ENCODE measurements around the gene PPP2R2C.

Gene PPP2R2C

GRCh38 chr4:6301732-6302442 is 170.5 kb downstream of the PPP2R2C start:
- no peak for DNase-seq

- no peak for DNase-seq
These were observed 171.2 kb downstream of the PPP2R2C start for GRCh38 chr4:6301051-6301731.

GRCh38 chr4:6300359-6300758 is 172.1 kb downstream of the PPP2R2C start:
- no peak for DNase-seq

DNA sequence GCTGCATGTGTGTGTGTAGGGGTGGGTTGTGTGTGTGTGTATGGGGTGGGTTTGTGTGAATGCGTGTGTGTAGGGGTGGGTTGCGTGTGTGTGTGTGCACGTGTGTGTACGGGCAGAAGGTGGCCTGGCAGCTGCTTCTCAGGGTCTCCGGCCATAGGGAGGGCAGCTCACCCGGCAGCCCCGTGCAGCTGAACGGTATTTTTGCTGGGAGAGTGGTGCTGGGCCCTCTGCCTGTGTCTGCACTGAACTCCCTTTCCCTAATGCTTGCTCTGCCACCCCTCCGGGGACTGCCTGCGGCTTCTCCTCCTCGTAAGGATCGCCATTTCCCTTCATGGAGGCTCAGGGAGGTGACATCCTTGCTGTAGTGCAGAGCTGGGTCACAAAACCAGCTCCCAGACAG is 172.5 kb downstream of the PPP2R2C start:
- no peak for DNase-seq

- peak in 1 of 14 donors; percentile 23 for DNase-seq
These were observed 173.6 kb downstream of the PPP2R2C start for GRCh38 chr4:6298852-6299251.

- no peak for DNase-seq
These were observed 174.4 kb downstream of the PPP2R2C start for GRCh38 chr4:6298035-6298434.

GRCh38 chr4:6297266-6297815 is 175.1 kb downstream of the PPP2R2C start:
- no peak for DNase-seq

GRCh38 chr4:6296026-6296425 is 176.4 kb downstream of the PPP2R2C start:
- no peak for DNase-seq

DNA sequence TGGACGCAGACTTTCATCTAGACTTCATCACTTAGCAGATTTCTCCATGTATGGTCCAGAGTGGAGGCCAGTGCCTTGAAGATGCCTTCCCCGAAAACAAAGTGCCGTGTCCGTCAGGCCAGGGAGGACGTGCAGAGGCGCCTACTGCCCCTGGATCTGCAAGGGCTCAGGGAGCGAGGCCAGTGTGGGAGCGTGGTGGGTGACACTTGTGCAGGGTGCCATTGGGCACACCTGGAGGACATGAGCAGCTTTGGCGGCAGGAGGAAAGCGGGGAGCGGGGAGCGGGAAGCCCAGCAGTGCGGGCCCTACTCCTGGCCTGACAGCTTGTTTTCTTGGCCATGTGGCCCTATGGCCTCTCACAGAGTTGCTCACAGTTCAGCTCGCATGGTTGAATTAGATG is 176.9 kb downstream of the PPP2R2C start:
- no peak for DNase-seq

GRCh38 chr4:6294705-6295421 is 177.6 kb downstream of the PPP2R2C start:
- DNase-seq: no peak

- DNase-seq: no peak
These were observed 178.8 kb downstream of the PPP2R2C start for GRCh38 chr4:6293661-6294060.

DNA sequence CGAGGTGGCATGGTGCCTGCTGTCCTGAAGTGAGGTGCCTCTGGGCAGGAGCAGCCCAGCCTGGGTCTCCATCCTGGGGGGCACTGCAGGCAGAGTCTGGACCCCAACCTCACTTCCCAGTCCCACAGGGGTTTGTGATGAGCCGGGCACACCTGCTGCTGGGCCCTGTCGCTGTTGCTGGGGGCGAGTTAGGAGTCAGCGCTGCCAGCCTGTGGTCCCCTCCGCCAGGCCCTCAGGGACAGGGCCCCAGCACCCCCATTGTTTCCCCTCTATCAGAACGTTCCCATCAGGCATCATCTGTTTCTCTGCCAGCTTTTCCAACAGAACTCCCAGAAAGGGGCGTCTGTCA is 179.3 kb downstream of the PPP2R2C start:
- no peak for DNase-seq

- DNase-seq: no peak
These were observed 179.9 kb downstream of the PPP2R2C start for GRCh38 chr4:6292376-6293096.

DNA sequence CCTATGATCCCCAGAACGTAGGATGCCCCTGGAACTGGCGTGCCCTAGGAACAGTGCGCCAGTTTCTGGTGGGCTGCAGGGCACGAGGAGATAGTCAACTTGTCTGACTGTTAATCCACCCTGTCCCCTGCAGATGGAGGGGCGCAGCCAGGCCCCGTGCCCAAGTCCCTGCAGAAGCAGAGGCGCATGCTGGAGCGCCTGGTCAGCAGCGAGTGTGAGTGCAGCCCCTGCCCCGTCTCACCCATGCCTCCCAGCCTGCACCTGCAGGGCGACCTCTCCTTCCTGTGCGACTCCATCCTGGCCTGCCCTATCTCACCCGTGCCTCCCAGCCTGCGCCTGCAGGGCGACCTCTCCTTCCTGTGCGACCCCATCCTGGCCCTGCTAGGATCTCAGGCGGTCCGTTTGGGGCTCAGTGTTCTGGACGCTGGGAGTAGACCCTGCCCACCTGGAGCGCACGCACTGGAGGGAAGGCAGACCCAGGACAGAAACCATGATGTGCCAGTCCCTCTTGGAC is 180.6 kb downstream of the PPP2R2C start:
- DNase-seq: no peak

DNA sequence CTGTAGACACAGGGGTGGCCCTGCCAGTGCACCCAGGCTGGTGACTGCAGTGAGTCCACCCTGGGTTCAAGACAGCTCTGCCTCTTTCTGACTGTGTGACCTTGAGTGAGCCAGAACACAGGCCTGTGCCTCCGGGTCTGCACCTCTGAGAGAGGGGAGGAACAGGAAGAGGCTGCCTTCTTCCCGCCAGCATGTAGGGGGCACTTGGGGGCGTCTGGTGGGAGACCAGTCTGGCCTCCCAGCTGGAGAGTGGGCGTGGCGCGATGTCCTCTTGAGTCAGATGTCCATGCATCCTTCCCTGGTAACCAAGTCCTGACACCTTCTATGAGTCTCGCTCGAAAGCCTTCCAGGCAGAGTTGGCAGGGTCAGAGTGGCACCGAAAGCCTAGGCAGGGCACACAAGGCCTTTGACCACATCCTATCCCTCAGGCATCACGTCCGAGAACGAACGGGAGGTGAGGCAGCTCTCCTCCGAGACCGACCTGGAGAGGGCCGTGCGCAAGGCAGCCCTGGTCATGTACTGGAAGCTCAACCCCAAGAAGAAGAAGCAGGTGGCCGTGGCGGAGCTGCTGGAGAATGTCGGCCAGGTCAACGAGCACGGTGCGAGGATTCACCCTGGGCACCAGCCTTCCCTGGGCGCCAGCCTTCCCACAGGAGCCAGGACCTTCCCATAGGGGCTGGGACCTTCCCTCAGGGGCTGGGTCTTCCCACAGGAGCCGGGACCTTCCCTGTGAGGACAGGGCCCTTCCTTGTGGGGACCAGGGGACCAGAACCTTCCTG is 181.5 kb downstream of the PPP2R2C start:
- DNase-seq: no peak

- DNase-seq: no peak
These were observed 182.2 kb downstream of the PPP2R2C start for GRCh38 chr4:6290256-6290655.

DNA sequence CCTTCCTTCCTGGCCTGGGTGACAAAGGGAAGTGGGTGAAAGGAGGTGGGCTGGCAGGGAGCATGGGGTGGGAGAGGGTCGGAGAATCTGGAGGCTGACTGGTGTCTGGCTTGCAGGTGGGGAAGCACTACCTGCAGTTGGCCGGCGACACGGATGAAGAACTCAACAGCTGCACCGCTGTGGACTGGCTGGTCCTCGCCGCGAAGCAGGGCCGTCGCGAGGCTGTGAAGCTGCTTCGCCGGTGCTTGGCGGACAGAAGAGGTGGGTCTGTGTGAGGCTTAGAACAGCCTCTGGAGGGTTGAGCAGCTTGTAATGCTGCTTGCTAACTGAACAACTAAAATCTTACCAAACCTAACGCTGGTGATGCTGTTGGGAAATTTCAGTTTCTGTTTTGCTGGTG is 183.5 kb downstream of the PPP2R2C start:
- no peak for DNase-seq

DNA sequence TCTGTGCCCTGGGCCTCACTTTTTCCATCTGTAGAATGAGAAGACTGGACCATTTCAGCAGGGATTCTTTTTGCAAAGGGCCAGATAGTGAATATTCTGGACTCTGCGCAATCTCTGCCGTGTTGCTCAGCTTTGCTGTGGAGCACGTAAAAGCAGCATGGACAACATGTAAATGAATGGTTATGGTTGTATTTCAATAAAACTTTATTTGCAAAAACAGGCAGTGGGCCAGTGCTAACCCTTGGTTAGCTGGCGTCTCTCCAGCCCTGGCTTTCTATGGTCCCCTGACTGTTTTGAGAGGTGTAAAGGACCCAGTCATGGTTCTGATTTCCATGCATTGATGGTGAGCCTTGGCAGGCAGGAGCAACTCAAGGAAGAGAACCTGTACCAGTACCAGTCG is 184.1 kb downstream of the PPP2R2C start:
- no peak for DNase-seq

DNA sequence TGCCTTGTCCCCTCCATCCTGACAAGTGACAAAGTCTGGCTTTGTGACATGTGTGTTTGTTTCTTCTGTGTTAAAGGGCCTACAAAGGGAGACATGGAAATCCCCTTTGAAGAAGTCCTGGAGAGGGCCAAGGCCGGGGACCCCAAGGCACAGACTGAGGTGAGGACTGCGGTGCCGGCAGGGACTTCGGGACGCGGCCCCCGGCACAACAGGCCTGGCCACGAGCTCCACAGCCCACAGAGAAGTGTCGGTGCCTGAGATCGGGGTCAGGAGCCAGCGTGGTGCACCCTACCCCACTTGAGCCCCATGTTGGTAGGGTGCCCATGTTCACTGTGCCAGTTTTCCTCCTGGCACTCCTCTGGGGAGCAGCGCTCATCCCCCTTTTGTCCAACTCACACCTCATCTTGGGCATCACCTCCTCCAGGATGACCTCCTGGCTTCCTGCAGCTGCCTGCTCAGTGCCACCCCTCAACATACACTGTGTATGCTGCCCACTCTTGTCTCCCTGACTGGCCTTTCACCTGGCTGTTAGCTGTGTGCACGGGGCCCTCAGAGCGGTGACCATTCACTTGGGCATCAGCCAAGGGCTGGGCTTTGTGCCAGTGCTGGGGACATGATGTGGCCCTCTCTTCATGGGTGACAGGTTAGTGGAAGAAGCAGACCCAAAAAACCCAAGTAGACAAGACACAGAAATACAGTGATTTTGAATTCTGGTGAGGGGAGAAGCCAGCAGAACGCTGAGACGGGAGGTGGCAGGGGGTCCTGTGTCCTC is 185.2 kb downstream of the PPP2R2C start:
- no peak for DNase-seq

GRCh38 chr4:6283282-6283681 is 189.1 kb downstream of the PPP2R2C start:
- no peak for DNase-seq

- no peak for DNase-seq
These were observed 190.1 kb downstream of the PPP2R2C start for GRCh38 chr4:6282314-6282771.
